Esophagus muscularis mucosa (tissue), 4 donors: ENCODE results near the gene MCF2L. TPM values are rescaled to one million over a fixed set of nuclear protein-coding genes. Genes with fewer than 3 reads are reported as not detected.

Experiments
- DNase-seq: peaks from one replicate; pipeline ENCODE4 v3.0.0-alpha.2; 2017; ENCODE audit errors: extremely low spot score
- H3K27ac ChIP-seq, 4 donors: fragments of 200-600 bp; sonication (generic); replicated peaks in 1 of 4; 1 replicate in 3 of 4; 2 replicates in 1 of 4; pipeline ENCODE4 v1.5.1; 2016 to 2019; ENCODE audit warnings: mild to moderate bottlenecking in 1 of 4
- H3K27me3 ChIP-seq, 4 donors: fragments of 200-600 bp; sonication (generic); one replicate each; pipeline versions ENCODE4 v1.5.1 to v1.6.0; 2016 to 2019
- H3K36me3 ChIP-seq, 4 donors: fragments of 200-600 bp; sonication (generic); one replicate each; pipeline ENCODE4 v1.5.1; 2016 to 2019
- H3K4me1 ChIP-seq, 4 donors: fragments of 200-600 bp; sonication (generic); one replicate each; pipeline ENCODE4 v1.5.1; 2016 to 2019
- H3K4me3 ChIP-seq, 4 donors: fragments of 200-600 bp; sonication (generic); 1 replicate in 2 of 4; 2 replicates in 2 of 4; pipeline ENCODE4 v1.5.1; 2016 to 2019; ENCODE audit warnings: mild to moderate bottlenecking in 4 of 4, moderate library complexity in 1 of 4
- H3K9me3 ChIP-seq, 4 donors: fragments of 200-600 bp; sonication (generic); 1 replicate in 3 of 4; 2 replicates in 1 of 4; pipeline ENCODE4 v1.5.1; 2016 to 2019
- EP300 ChIP-seq: sonication (generic); formaldehyde crosslinking; IDR thresholded peaks from one replicate; pipeline ENCODE4 v1.6.1; 2017; ENCODE audit warnings: antibody characterized with exemption
- POLR2A ChIP-seq: fragments of 450-650 bp; IDR thresholded peaks from one replicate; pipeline ENCODE4 v1.6.1; 2017; ENCODE audit warnings: antibody characterized with exemption, moderate library complexity, mild to moderate bottlenecking, low read depth
- POLR2AphosphoS5 ChIP-seq, 2 donors: sonication (generic); formaldehyde crosslinking; IDR thresholded peaks; one replicate each; pipeline ENCODE4 v1.6.1; 2017; ENCODE audit warnings: antibody characterized with exemption in 2 of 2
- WGBS: methylation state at CpG from one replicate; pipeline ENCODE4 v1.1.5; 2018; 5-methylcytosine and 5-hydroxymethylcytosine counted together
- intact Hi-C: fragments of 100-400 bp; cut with DNase I; formaldehyde crosslinking; loops from one replicate; pipeline ENCODE4 v1.15.1; 2023
- total RNA-seq, 4 donors: library from RNA; depleted of rRNA; stranded (reverse); fragments of >200 nt; gene quantifications; one replicate each; pipeline versions ENCODE4 v1.1.0 to v1.2.1, GENCODE V29; 2016
- TF ChIP-seq, protein P1 (sequence below), 3 experiments: fragments of 200-600 bp in 2 of 3; fragments of 450-650 bp in 1 of 3; sonication (generic) in 2 of 3; IDR thresholded peaks; one replicate each; pipeline ENCODE4 v1.5.1; 2017 to 2019; ENCODE audit warnings: antibody characterized with exemption in 3 of 3, mild to moderate bottlenecking in 2 of 3, moderate library complexity in 1 of 3

The MCF2L gene
- total RNA-seq, 4 donors from 2014 or later, result 14.5 to 38.6 (median 26.7) TPM

GRCh38 chr13:113116206-113116800 is 147.3 kb downstream of the MCF2L start:
- TF ChIP-seq, protein P1, sequence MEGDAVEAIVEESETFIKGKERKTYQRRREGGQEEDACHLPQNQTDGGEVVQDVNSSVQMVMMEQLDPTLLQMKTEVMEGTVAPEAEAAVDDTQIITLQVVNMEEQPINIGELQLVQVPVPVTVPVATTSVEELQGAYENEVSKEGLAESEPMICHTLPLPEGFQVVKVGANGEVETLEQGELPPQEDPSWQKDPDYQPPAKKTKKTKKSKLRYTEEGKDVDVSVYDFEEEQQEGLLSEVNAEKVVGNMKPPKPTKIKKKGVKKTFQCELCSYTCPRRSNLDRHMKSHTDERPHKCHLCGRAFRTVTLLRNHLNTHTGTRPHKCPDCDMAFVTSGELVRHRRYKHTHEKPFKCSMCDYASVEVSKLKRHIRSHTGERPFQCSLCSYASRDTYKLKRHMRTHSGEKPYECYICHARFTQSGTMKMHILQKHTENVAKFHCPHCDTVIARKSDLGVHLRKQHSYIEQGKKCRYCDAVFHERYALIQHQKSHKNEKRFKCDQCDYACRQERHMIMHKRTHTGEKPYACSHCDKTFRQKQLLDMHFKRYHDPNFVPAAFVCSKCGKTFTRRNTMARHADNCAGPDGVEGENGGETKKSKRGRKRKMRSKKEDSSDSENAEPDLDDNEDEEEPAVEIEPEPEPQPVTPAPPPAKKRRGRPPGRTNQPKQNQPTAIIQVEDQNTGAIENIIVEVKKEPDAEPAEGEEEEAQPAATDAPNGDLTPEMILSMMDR (IDR thresholded peaks at IDR 0.05), result no peak
- TF ChIP-seq POLR2AphosphoS5 (IDR thresholded peaks at IDR 0.05) (no peak), POLR2A (no peak), EP300 (no peak)
- WGBS, result 91% methylated on average over 7 of the region's 10 CpGs
- Histone ChIP-seq H3K36me3 (no peaks in the 10 kb centered on the region), H3K4me1 (no peaks in the 10 kb centered on the region), H3K4me3 (no peak overlapping the region), H3K9me3 (no peaks in the 10 kb centered on the region), H3K27me3 (peaks cover 0 to 13% (median 0%) of the 10 kb centered on the region in 4 donors), H3K27ac (no peak overlapping the region)
- no peak for DNase-seq
- intact Hi-C loops, result no loop called here

- no peaks in the 10 kb centered on the region for H3K36me3 ChIP-seq
- H3K27me3 ChIP-seq, result peaks cover 0 to 11% (median 0%) of the 10 kb centered on the region in 4 donors
- WGBS, result 89% methylated on average over 8 of the region's 10 CpGs
- peaks cover 0 to under 1% (median 0%) of the 10 kb centered on the region in 4 donors for H3K4me1 ChIP-seq
- DNase-seq, result no peak
- H3K27ac ChIP-seq, result no peak overlapping the region
- intact Hi-C loops, result no loop called here
- TF ChIP-seq, protein P1 (IDR thresholded peaks at IDR 0.05), result no peak
- no peak for TF ChIP-seq EP300
- H3K4me3 ChIP-seq, result no peak overlapping the region
- H3K9me3 ChIP-seq, result no peaks in the 10 kb centered on the region
Observed at GRCh38 chr13:113116871-113117271, 147.9 kb downstream of the MCF2L start.

GRCh38 chr13:113117335-113117872 is 148.4 kb downstream of the MCF2L start:
- 90% methylated on average over 23 of the region's 26 CpGs for WGBS
- no peaks in the 10 kb centered on the region for H3K9me3 ChIP-seq
- TF ChIP-seq EP300, result no peak
- peaks cover 0 to 9% (median 0%) of the 10 kb centered on the region in 4 donors for H3K27me3 ChIP-seq
- H3K27ac ChIP-seq, result no peak overlapping the region
- H3K4me3 ChIP-seq, result no peak overlapping the region
- no peaks in the 10 kb centered on the region for H3K36me3 ChIP-seq
- H3K4me1 ChIP-seq, result peaks cover 0 to 6% (median 0%) of the 10 kb centered on the region in 4 donors
- intact Hi-C loops, result no loop called here
- DNase-seq, result no peak

DNA sequence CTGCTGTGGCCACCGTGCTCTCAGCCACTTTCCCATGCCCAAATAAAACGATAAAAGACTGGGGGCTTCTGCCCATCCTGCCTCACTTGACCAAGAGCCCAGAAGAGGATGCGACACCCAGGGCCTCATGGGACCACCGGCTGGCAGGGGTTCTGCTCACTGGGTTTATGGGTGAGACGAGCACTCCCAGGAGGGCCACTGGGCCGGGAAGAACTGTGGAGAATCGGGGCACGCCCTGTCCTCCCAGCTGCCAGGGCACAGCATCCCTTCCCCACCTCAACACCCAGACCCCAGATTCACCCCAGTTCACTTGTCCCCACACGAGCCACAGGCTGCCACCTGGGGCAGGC is 148.9 kb downstream of the MCF2L start:
- no peaks in the 10 kb centered on the region for H3K9me3 ChIP-seq
- no peak for DNase-seq
- intact Hi-C loops, result no loop called here
- H3K4me1 ChIP-seq, result peaks cover 0 to 8% (median 2%) of the 10 kb centered on the region in 4 donors
- no peak overlapping the region for H3K4me3 ChIP-seq
- H3K27ac ChIP-seq, result no peak overlapping the region
- TF ChIP-seq POLR2A (no peak), EP300 (no peak), POLR2AphosphoS5 (IDR thresholded peaks at IDR 0.05) (no peak)
- TF ChIP-seq, protein P1 (IDR thresholded peaks at IDR 0.05), result no peak
- 87% methylated on average over 9 of the region's 9 CpGs for WGBS
- peaks cover 0 to 12% (median 0%) of the 10 kb centered on the region in 4 donors for H3K27me3 ChIP-seq
- H3K36me3 ChIP-seq, result no peaks in the 10 kb centered on the region

DNA sequence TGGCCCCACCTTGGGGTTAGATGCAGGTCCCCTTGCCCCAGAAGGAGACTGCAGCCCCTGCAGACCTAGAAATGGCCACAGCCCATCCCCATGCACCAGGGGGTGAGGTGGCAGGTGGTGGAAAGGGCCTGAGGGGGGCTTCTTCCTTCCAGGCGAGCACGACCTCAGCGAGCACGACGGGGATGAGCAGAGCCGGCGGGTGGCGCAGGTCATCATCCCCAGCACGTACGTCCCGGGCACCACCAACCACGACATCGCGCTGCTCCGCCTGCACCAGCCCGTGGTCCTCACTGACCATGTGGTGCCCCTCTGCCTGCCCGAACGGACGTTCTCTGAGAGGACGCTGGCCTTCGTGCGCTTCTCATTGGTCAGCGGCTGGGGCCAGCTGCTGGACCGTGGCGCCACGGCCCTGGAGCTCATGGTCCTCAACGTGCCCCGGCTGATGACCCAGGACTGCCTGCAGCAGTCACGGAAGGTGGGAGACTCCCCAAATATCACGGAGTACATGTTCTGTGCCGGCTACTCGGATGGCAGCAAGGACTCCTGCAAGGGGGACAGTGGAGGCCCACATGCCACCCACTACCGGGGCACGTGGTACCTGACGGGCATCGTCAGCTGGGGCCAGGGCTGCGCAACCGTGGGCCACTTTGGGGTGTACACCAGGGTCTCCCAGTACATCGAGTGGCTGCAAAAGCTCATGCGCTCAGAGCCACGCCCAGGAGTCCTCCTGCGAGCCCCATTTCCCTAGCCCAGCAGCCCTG is 149.4 kb downstream of the MCF2L start:
- Histone ChIP-seq H3K4me3 (no peak overlapping the region), H3K4me1 (peaks cover 0 to 14% (median 4%) of the 10 kb centered on the region in 4 donors), H3K27ac (no peak overlapping the region), H3K27me3 (peaks cover 0 to 13% (median 0%) of the 10 kb centered on the region in 4 donors), H3K9me3 (no peaks in the 10 kb centered on the region), H3K36me3 (no peaks in the 10 kb centered on the region)
- 89% methylated on average over 22 of the region's 42 CpGs for WGBS
- no peak for DNase-seq
- intact Hi-C loops, result no loop called here
- TF ChIP-seq, protein P1 (IDR thresholded peaks at IDR 0.05), result no peak
- no peak for TF ChIP-seq POLR2AphosphoS5 (IDR thresholded peaks at IDR 0.05)
- no peak for TF ChIP-seq EP300
- TF ChIP-seq POLR2A, result no peak
